ENCODE results near the gene BCAS3. TPM values are rescaled to one million over a fixed set of nuclear protein-coding genes. Genes with fewer than 3 reads are reported as not detected.

Gene BCAS3
- total RNA-seq, 4 donors from 2014 or later, result 41.0 to 81.4 (median 45.6) TPM

GRCh38 chr17:61249649-61250299 is 572.1 kb downstream of the BCAS3 start:
- Histone ChIP-seq H3K4me1 (no peaks in the 10 kb centered on the region), H3K36me3 (no peaks in the 10 kb centered on the region), H3K27me3 (no peaks in the 10 kb centered on the region), H3K4me3 (no peak overlapping the region), H3K9me3 (no peaks in the 10 kb centered on the region), H3K27ac (peak overlapping the region; percentile 19)
- no peak for DNase-seq (ENCODE audit: low spot score in 2 of 2)
- 88% methylated on average over 4 of the region's 4 CpGs for WGBS
- TF ChIP-seq EP300 (IDR thresholded peaks at IDR 0.05) (no peak), POLR2AphosphoS5 (IDR thresholded peaks at IDR 0.05) (no peak), POLR2A (IDR thresholded peaks at IDR 0.05) (no peak), CTCF (IDR thresholded peaks at IDR 0.05) (no peak)

- Histone ChIP-seq H3K4me1 (no peaks in the 10 kb centered on the region), H3K27ac (peak overlapping the region; percentile 19), H3K36me3 (no peaks in the 10 kb centered on the region), H3K27me3 (no peaks in the 10 kb centered on the region), H3K9me3 (no peaks in the 10 kb centered on the region), H3K4me3 (no peak overlapping the region)
- 72% methylated on average over 6 of the region's 6 CpGs for WGBS
- no peak for DNase-seq (ENCODE audit: low spot score in 2 of 2)
- TF ChIP-seq POLR2A (IDR thresholded peaks at IDR 0.05), result no peak
These were observed 572.8 kb downstream of the BCAS3 start for GRCh38 chr17:61250335-61250890.

GRCh38 chr17:61251939-61252865 is 574.6 kb downstream of the BCAS3 start:
- TF ChIP-seq EP300 (IDR thresholded peaks at IDR 0.05), result peak; percentile 35
- no peak for TF ChIP-seq POLR2AphosphoS5 (IDR thresholded peaks at IDR 0.05)
- DNase-seq (ENCODE audit: low spot score in 2 of 2), result peak; percentile 87 to 94
- Histone ChIP-seq H3K4me3 (no peak overlapping the region), H3K9me3 (no peaks in the 10 kb centered on the region), H3K27ac (peak overlapping the region; percentile 19), H3K36me3 (no peaks in the 10 kb centered on the region), H3K27me3 (no peaks in the 10 kb centered on the region), H3K4me1 (no peaks in the 10 kb centered on the region)
- 31% methylated on average over 10 of the region's 10 CpGs for WGBS

- H3K36me3 ChIP-seq, result no peaks in the 10 kb centered on the region
- H3K27ac ChIP-seq, result peak overlapping the region; percentile 19
- H3K4me1 ChIP-seq, result no peaks in the 10 kb centered on the region
- H3K4me3 ChIP-seq, result no peak overlapping the region
- TF ChIP-seq POLR2A (IDR thresholded peaks at IDR 0.05) (no peak), EP300 (IDR thresholded peaks at IDR 0.05) (no peak), POLR2AphosphoS5 (IDR thresholded peaks at IDR 0.05) (no peak)
- no peaks in the 10 kb centered on the region for H3K27me3 ChIP-seq
- WGBS, result 89% methylated on average over 3 of the region's 3 CpGs
- no peak for DNase-seq (ENCODE audit: low spot score in 2 of 2)
- no peaks in the 10 kb centered on the region for H3K9me3 ChIP-seq
These were observed 575.7 kb downstream of the BCAS3 start for GRCh38 chr17:61253362-61253761.

GRCh38 chr17:61253937-61254574 is 576.4 kb downstream of the BCAS3 start:
- Histone ChIP-seq H3K9me3 (no peaks in the 10 kb centered on the region), H3K4me3 (no peak overlapping the region), H3K36me3 (no peaks in the 10 kb centered on the region), H3K27me3 (no peaks in the 10 kb centered on the region), H3K27ac (no peak overlapping the region), H3K4me1 (no peaks in the 10 kb centered on the region)
- 90% methylated on average over 10 of the region's 10 CpGs for WGBS
- no peak for TF ChIP-seq CTCF (IDR thresholded peaks at IDR 0.05)
- TF ChIP-seq EP300 (IDR thresholded peaks at IDR 0.05), result no peak
- TF ChIP-seq POLR2A (IDR thresholded peaks at IDR 0.05), result no peak
- no peak for TF ChIP-seq POLR2AphosphoS5 (IDR thresholded peaks at IDR 0.05)
- DNase-seq (ENCODE audit: low spot score in 2 of 2), result no peak

- Histone ChIP-seq H3K36me3 (no peaks in the 10 kb centered on the region), H3K4me3 (no peak overlapping the region), H3K4me1 (no peaks in the 10 kb centered on the region), H3K27ac (no peak overlapping the region), H3K27me3 (no peaks in the 10 kb centered on the region), H3K9me3 (no peaks in the 10 kb centered on the region)
- no peak for TF ChIP-seq EP300 (IDR thresholded peaks at IDR 0.05)
- no peak for TF ChIP-seq POLR2A (IDR thresholded peaks at IDR 0.05)
- no peak for TF ChIP-seq POLR2AphosphoS5 (IDR thresholded peaks at IDR 0.05)
- TF ChIP-seq CTCF (IDR thresholded peaks at IDR 0.05), result no peak
- 76% methylated on average over 1 of the region's 1 CpG for whole genome bisulfite sequencing
- DNase-seq (ENCODE audit: low spot score in 2 of 2), result no peak
These were observed 577.3 kb downstream of the BCAS3 start for GRCh38 chr17:61254904-61255303.
